AG20443 (cell line): ENCODE results near the gene PTH2.

ENCODE experiments used
- DNase-seq: peaks from one replicate; pipeline ENCODE4 v3.0.0; 2012; ENCODE audit warnings: low spot score, mixed read lengths

PTH2 gene

DNA sequence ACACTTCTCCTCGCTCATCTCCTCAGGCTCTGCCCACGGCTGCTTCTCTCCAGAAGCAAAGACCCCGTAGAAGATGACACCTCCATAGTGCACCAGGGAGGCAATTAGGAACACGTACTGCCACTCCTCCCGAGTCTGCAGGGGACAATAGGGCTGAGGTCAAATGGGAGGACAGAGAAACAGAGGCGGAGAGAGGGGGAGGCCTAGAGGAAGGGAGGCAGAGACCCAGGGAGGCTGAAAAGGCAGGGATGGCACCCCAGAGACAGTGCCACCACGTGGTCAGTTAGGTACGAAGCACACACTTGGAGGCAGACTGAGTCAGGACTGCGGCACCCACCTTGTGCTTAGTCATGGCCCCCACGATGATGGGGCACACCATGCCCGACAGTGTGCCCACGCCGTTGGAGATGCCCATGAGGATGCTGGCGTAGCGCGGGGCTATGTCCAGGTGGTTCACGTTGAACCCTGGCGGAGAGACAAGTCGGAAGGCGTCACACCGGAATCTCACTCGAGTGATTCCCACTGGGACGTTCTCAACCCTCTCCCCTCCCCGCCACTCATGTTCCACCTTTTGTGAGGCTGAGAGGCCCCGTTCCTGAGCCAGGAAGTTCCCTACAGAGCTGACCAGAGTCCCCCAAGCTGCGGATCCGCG is 7.6 kb upstream of the PTH2 start:
- DNase-seq, result no peak

DNA sequence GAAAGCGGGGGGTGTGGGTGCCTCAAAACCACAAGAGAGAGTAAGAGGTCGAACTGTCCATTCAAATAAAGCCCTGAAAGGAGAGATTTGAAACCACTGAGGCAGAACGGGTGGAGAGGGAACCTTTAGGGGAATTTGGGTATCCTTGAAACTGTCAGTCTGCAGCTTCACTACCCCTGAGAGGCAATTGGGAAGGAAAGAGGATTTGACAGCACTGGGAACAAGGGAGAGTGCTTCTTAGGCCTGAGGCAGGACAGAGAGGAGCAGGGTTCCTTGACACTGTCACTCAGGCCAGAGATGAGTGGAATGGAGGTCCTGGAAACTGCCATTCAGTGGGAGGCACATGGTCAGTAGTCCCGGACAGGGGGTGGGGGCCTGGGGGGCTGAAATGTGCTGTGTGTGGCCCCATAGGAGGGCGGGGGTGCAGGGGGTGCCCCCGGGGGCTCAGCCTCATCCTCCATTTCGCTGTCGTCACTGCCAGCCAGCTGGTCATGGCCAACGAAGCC is 7.0 kb upstream of the PTH2 start:
- DNase-seq, result no peak

DNA sequence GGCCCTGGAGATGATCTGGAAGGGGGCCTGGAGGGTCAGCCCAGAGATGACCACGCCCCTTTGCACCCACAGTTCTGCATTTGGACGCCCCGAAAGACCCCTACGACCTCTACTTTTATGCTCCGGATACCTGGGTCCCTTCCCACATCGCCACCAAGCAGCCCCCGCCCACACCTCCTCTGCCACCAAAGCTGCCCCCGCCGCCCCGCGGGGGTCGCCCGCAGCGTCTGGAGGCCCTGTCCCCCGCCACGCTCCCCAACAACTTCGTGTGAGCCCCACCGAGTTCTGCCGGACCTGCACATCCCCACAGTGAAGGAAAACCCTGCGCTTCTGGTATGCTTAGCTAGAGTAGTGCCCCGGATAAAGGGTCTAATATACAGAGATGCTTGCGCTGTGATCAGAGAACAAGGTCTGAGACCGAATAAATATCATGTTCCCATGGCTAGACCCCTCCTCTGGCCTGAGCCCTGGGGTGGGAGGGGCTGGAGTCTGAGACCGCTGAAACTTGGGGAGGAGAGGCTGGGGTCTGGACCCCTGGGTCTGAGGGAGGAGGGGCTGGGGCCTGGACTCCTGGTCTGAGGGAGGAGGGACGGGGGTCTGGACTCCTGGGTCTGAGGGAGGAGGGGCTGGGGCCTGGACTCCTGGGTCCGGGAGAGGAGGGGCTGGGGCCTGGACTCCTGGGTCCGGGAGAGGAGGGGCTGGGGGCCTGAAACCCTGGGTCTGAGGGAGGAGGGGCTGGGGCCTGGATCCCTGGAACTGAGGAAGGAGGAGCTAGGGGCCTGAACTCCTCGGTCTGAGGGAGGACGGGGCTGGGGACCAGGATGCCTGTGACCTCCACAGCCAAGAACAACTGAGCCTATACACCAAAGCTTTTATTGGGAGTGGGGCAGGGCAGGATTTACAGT is 5.6 kb upstream of the PTH2 start:
- no peak for DNase-seq

DNA sequence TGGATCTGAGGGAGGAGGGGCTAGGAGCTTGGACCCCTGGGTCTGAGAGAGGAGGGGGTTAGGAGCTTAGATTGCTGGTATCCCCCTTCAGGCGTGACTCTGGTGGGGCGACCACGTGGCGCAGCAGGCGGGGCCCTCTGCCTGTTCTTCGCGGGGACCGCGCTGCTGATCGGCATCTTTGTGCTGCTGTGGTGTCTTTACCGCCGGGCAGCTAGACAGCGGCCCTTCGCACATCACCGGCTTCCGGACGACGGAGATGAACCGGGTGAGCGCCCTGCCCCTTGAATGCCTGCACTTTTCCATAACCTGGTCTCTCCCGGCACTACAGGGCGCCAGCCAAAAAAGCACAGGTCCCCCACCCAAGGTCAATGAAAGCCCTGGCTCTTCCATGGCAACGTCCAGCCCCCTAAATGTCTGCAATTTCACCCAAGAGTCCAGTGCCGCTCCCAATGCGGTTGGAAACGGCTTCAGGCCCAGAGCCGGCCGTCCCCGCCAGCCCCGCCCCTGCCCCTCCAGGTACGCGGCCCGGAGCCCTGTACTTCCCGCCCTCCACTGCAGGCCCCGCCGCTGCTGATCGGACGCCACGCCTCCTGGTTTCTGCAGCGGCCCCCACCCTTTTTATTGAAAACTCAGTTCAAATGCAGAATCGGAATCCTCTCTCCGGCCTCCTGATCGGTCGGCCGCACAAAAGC is 4.8 kb upstream of the PTH2 start:
- DNase-seq, result peak; percentile 59

DNA sequence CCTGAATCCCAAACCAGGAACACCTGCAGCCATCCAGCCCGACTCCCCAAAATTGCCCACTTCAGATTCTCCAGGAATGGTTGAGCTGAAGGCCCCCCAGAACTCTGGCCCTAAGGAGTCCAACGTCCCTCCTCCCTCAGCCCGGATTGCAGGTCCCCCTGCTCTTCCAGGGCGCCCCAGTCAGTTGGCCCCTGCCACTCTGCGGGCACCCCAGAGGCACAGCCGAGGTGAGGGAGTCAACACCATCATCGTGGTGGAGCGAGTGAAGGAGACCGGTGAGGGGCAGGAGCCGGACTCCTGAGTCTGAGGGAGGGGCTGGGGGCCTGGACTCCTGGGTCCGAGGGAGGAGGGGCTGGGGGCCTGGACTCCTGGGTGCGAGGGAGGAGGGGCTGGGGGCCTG is 4.1 kb upstream of the PTH2 start:
- no peak for DNase-seq

DNA sequence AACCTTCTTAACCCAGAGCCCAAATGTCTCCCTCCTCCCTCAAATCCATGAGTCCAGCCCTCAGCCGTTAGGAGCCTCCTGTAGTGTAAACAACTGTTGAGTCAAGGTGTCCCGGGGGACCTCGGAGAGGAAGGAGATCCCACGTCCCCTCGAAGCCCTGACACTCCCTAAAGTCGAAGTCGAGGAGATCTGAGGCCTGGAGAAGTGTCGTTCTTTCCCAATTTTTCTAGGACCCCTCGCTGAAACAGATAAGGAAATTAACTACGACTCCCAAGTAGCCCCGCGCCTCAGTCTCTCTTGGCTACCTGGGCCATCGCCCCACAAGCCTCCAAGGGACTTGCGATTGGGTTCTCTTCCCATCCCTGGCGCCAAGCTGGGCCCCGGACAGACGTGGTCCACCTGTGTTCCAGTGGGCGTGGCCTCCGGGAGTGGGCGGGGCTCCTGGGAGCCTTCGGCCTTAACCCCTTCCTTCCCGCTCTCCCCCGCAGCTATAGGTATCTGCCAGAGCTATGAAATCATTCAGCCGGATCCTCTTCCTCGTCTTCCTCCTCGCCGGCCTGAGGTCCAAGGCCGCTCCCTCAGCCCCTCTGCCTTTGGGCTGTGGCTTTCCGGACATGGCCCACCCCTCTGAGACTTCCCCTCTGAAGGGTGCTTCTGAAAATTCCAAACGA is 2.8 kb upstream of the PTH2 start:
- no peak for DNase-seq

DNA sequence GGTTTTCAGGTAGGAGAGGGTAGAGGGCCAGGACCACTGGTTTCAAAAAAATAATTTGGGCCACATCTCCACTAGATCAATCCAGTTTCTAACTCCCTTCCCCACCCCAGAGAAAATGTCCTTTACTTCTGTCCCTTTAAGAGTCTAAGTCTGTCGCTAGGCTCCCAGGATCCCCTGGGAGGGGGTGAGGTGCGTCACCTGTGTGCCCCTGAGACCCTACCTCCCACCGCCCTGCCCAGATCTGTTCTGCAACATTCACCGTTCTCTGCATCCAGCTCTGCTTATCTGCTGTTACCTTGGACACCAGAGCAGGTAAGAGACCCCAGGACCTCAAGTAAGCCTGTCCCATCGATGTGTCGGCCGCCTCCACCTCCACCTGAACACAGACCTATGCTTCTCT is 1.9 kb upstream of the PTH2 start, which contains the start of gene GFY:
Gene GFY (plus strand): TSS at position 211 of the 400 bp plus-strand sequence. CDS start 1,043 bp downstream, outside the sequence.
- DNase-seq, result no peak

DNA sequence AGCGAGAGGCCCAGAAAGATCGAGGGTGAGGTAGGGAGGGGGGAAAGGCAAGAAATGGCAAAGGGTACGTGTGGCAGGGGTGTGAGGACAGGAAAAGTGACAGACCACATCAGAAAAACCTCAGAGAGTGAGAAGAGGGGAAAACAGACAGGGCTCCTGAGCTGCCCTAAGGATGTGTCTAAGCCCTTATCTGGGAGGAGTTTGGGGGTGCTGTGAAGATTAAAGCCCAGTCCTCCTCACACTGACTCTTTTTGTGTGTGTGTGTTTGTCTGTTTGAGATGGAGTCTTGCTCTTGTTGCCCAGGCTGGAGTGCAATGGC is 703 bp upstream of the PTH2 start:
- no peak for DNase-seq

DNA sequence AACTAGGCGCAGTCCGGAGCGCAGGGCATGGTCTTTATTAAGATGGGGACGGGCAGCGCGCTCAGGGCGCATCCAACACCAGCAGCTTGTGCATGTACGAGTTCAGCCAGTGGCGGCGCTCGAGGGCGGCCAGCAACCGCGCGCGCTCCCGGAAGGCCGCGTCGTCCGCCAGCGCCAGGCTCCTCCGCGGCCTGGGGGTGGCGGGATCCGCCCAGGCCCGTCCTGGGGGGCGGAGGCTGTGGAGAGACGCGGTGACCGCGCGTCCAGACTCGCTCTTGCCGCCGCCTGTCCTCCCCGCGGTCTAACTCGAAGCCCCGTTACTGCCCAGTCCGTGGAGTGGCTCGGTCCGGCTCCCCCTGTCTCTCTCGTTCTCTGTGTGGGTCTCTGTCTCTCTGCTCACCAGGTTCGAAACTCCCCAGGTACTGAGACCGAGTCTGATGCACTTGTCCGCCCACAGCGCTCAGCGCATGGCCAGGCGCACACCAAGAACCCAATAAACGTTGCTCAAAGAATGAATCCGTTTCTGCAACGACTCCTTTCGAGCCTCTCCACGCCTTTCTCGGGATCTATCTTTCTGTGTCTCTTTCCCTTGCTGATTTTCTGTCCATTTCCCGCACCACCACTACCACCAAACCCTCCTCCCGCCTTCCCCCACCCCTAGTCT is 702 bp downstream of the PTH2 start:
- peak; percentile 66 for DNase-seq

DNA sequence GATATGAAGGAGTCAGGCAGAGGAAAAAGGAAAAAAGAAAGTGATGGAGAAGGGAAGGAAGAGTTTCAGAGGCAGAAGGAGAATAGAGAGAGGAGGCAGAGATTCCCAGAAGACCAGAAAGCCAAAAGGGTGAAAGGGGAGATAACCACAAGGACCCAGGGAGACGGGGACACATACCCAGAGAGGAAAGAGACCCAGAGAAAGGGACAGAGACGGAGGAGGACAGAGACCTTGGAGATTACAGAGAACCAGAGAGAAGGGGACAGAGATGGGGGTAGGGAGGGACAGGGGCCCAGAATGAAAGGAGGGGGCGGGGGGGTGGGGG is 1.4 kb downstream of the PTH2 start:
- DNase-seq, result no peak

DNA sequence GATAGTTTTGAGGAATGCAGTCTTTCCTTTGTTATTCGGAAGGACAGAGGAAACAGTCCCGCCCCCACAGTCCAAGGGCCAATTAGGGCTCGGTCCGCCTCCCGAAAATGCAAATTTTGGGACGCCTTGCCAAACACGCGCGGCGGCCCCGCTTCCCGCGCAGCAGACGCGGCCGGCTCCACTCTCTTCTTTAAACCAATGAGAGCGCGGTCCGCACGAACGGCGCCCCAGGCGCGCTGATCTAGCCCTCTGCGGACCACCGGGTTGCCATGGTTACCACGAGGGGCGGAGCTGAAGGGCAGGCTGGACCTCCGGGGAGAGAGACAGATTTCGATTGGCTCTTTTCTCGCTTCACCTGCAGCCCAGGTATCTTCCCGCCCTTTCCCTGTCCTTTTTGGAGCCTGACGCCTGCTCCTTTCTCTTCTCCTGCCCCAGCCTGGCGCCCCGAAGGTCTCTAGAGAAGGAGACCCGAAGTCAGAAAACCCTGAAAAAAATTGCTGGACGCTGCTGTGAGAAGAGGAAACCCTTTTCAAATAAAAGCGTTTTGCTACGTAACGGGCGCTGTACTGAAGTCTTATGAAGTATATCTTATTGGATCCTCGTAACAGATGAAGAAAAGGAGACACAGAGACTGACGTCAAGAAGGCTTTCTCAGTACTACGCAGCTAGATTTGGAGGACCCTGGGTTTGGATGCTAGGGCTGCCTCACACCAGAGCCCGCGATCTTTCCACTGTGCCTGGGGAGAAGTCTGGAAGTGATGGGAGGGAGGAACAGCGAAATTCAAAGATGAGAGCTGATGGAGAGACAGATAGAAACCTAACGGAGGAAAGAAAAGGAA is 2.0 kb downstream of the PTH2 start:
- DNase-seq, result peak; percentile 91

DNA sequence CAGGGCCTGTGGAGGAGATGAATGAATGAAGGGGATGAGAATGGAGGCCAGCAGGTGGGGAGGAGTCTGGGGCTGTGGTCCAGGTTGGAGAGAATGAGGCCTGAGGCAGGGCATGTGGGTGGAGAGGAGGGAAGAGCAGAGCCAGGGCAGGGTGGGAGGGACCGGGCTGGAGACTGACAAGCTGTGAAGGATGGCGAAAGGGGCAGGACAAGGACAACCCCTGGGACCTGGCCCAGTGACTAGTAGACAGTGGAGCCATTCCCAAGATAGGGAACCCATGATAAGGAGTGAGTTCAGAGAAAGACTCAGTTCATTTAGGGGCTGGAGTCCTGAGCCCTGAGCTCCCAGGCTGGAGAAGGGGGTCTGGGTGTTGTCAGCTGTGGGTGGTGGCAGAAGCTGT is 3.0 kb downstream of the PTH2 start:
- DNase-seq, result no peak

DNA sequence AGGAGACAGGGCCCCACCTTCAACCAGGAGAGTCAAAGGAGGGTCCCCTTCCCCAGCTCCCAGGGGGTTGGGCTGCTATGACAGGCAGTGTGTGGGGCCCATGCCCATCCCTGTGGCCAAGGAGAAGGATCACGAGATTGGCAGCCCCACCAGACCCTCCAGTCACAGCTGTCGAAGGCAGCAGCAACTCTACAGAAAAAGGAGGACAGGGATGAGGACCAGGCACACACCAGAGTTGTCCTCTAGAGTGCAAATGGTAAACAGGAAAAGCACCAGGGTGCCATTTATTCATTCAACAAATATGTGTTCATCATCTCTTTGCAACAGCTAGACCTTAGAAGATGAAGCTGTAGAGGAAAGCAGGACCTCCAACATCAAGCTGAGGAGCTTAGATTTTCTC is 4.1 kb downstream of the PTH2 start:
- no peak for DNase-seq

DNA sequence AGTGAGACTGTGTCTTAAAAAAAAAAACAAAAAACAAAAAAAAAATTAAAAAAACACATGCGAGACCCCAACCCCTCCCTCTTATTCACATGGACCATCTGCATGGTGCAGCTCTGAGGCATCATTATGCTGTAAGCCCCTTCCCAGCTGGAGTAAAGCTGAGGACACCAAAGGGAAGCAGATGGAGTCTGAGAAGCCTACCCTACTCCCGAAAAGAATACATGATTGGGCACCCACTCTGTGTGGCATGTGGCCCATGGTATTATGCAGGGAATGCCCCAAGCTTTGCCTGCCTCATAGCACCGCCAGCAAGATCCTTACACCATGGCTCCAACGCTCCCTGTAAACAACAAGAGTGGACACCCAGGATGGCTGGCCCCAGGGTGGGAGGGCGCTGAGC is 4.7 kb downstream of the PTH2 start:
- DNase-seq, result no peak

DNA sequence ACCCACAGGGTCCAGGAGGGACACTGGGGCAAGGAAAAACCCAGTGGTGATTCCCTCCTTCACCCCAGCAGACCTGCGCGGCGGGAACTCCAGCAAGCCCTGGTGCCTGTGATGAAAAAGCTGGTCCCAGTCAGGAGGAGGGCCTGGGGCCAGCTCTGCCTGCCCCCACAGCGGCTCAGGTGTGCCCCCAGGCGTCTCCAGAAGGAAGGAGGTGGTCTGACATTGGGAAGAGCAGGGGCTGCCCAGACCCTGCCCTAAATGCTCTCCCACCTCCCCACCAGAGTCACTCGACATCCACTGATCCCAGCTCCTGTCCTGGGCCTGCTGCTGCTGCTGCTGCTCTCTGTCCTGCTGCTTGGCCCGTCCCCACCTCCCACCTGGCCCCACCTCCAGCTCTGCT is 6.2 kb downstream of the PTH2 start:
- DNase-seq, result no peak

DNA sequence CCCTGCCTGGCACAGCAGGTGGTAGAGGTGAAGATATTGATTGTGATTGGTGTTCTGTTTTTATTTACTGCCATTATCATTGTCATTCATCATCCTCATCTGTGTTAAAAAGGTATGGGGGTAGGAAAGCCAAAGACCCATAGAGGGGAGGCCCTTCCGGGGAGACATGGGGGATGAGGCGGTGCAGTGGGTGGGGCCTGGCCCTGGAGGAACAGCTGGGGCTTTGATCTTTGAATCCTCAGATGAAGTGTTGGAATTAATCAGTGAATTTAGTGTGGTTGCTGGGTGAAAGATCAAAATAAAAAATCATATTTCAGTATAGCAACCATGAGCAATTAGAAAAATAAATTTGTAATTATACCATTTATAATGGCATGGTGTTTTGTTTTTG is 7.4 kb downstream of the PTH2 start:
- DNase-seq, result no peak

DNA sequence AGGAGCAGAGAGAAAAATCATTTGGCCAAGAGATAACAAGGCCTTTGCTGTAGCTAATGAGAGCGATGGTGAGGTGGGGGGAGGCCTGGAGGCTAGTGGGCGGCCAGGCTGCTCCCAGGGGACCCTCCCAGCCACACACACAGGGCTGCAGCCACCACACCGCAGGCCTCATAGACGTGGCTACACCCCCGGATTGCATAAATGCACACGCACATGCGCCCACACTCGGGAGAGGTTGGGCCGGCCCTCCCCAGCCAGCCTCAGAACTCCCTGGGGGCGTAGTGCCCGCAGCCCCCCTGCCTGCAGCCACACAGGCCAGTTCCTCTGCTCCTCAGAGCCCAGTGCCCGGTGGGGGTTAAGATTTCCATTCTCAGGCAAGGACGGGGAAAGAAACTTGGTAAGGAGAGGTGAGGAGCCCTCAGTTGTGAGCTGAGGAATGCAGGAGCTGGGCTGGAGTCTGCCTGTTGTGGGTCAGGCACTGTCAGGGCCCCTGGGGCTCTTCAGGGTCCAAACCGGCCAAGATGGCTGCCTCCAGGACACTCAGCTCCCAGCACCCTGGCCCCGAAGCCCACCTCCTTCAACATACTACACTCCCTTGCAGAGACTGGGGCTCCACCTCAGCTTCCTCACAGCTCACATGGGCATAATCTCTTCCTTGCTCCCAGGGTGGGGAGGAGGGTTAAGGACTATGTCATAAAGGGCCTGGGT is 8.0 kb downstream of the PTH2 start:
- DNase-seq, result no peak

DNA sequence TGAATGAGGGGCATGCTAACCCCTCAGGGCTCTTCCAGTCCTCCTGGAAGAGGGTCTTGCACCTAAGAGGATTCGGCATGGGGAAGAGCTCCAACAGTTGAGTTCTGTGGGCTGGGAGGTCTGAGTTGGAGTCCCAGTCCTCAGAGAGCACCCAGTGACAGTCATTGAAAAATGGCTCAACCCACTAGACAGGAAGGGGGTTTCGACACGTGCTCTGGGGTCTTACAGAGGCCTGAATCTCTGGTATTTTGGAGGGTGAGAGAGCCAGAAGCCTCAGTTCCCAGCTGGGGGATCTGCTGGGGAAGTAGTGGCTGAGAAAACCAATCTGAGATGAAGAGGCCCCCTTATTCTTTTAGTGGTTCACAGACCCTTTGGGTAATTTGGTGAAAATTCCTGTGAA is 9.0 kb downstream of the PTH2 start:
- no peak for DNase-seq

DNA sequence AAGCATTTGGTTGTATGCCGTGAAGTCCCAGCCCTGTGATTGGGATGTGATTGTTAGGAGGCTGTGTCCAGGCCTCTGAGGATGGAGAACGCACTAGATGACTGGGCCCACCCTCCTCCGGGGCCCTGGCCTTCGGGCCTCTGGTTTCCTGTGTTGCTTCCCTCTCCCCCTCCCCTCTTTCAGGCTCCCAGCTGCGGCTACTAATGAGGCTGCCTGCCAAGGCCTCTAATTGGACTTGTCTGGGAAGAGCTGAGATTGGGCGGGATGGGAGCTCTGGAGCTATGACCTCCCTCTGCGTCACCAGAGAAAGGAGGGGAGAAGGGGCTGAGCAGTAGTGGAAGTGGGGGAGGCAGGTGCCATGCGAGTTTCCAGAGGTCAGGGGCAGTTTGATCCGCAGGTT is 9.9 kb downstream of the PTH2 start:
- no peak for DNase-seq

DNA sequence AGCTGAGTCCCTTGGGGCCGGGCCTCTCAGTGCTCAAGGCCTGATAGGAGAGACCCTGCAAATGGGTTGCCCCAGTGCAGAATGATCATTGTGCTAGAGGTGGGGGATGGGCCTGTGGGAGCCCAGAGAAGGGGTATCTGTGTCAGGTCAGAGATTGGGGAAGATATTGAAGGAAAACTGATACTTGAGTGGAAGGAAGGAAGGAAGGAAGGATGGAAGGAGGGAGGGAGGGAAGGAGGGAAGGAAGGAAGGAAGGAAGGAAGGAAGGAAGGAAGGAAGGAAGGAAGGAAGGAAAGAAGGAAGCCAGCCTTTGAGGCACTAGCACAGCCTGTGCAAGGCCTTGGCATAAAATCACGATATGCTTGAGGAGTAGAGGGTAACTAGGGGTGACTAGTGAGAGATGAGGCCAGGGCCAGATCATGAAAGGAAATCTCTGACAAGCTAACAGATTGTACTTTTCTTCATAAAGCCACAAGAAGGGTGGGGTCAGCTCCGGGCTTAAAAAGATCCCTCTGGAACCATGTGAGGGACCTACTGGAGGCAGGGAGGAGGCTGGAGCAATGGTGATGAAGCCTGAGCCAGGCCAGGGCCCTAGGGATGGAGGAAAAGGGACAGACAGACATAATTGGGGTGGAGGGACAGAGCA is 11.4 kb downstream of the PTH2 start:
- no peak for DNase-seq
